ENCODE results near the gene USF2. TPM values are rescaled to one million over a fixed set of nuclear protein-coding genes. Genes with fewer than 3 reads are reported as not detected.

USF2 gene
- total RNA-seq, 1 donor from 2014 or later: 142 TPM

GRCh38 chr19:35307931-35308330 lies 39.2 kb downstream of the USF2 start:
- DNase-seq (ENCODE audit: low spot score): no peak
- Mint-ChIP-seq H3K4me1 (ENCODE audit: low read depth) (no peaks in the 10 kb centered on the region), H3K27ac (no peak overlapping the region), H3K27me3 (ENCODE audit: low read depth) (no peaks in the 10 kb centered on the region), H3K9me3 (no peaks in the 10 kb centered on the region), H3K4me3 (ENCODE audit: low read depth) (no peak overlapping the region), H3K36me3 (ENCODE audit: low read depth) (no peaks in the 10 kb centered on the region)
- intact Hi-C loops (cut with micrococcal nuclease): no loop called here

- Mint-ChIP-seq H3K9me3 (no peaks in the 10 kb centered on the region), H3K4me1 (ENCODE audit: low read depth) (no peaks in the 10 kb centered on the region), H3K4me3 (ENCODE audit: low read depth) (no peak overlapping the region), H3K27me3 (ENCODE audit: low read depth) (no peaks in the 10 kb centered on the region), H3K27ac (no peak overlapping the region), H3K36me3 (ENCODE audit: low read depth) (no peaks in the 10 kb centered on the region)
- DNase-seq (ENCODE audit: low spot score): no peak
- intact Hi-C loops (cut with micrococcal nuclease): no loop called here
These were observed 40.1 kb downstream of the USF2 start for GRCh38 chr19:35308910-35309309.

GRCh38 chr19:35309481-35310279 lies 40.9 kb downstream of the USF2 start:
- Mint-ChIP-seq H3K9me3 (no peaks in the 10 kb centered on the region), H3K4me1 (ENCODE audit: low read depth) (no peaks in the 10 kb centered on the region), H3K36me3 (ENCODE audit: low read depth) (no peaks in the 10 kb centered on the region), H3K27me3 (ENCODE audit: low read depth) (no peaks in the 10 kb centered on the region), H3K4me3 (ENCODE audit: low read depth) (no peak overlapping the region), H3K27ac (no peak overlapping the region)
- no peak for DNase-seq (ENCODE audit: low spot score)
- intact Hi-C loops (cut with micrococcal nuclease): no loop called here

- no peak overlapping the region for H3K4me3 Mint-ChIP-seq (ENCODE audit: low read depth)
- H3K36me3 Mint-ChIP-seq (ENCODE audit: low read depth): no peaks in the 10 kb centered on the region
- intact Hi-C loops (cut with micrococcal nuclease): no loop called here
- no peak overlapping the region for H3K27ac Mint-ChIP-seq
- no peaks in the 10 kb centered on the region for H3K27me3 Mint-ChIP-seq (ENCODE audit: low read depth)
- no peaks in the 10 kb centered on the region for H3K9me3 Mint-ChIP-seq
- DNase-seq (ENCODE audit: low spot score): no peak
- no peaks in the 10 kb centered on the region for H3K4me1 Mint-ChIP-seq (ENCODE audit: low read depth)
These were observed 41.6 kb downstream of the USF2 start for GRCh38 chr19:35310331-35310730.

GRCh38 chr19:35310811-35311465 lies 42.2 kb downstream of the USF2 start:
- Mint-ChIP-seq H3K36me3 (ENCODE audit: low read depth) (no peaks in the 10 kb centered on the region), H3K27ac (no peak overlapping the region), H3K27me3 (ENCODE audit: low read depth) (no peaks in the 10 kb centered on the region), H3K4me1 (ENCODE audit: low read depth) (no peaks in the 10 kb centered on the region), H3K4me3 (ENCODE audit: low read depth) (no peak overlapping the region), H3K9me3 (no peaks in the 10 kb centered on the region)
- intact Hi-C loops (cut with micrococcal nuclease): no loop called here
- DNase-seq (ENCODE audit: low spot score): no peak

- no peak for DNase-seq (ENCODE audit: low spot score)
- Mint-ChIP-seq H3K36me3 (ENCODE audit: low read depth) (no peaks in the 10 kb centered on the region), H3K9me3 (no peaks in the 10 kb centered on the region), H3K27me3 (ENCODE audit: low read depth) (no peaks in the 10 kb centered on the region), H3K27ac (no peak overlapping the region), H3K4me1 (ENCODE audit: low read depth) (no peaks in the 10 kb centered on the region), H3K4me3 (ENCODE audit: low read depth) (no peak overlapping the region)
- intact Hi-C loops (cut with micrococcal nuclease): no loop called here
These were observed 43.3 kb downstream of the USF2 start for GRCh38 chr19:35311901-35312665.

GRCh38 chr19:35313587-35313986 lies 44.8 kb downstream of the USF2 start:
- Mint-ChIP-seq H3K9me3 (no peaks in the 10 kb centered on the region), H3K4me1 (ENCODE audit: low read depth) (peaks cover 4% of the 10 kb centered on the region), H3K4me3 (ENCODE audit: low read depth) (no peak overlapping the region), H3K36me3 (ENCODE audit: low read depth) (no peaks in the 10 kb centered on the region), H3K27me3 (ENCODE audit: low read depth) (no peaks in the 10 kb centered on the region), H3K27ac (no peak overlapping the region)
- intact Hi-C loops (cut with micrococcal nuclease): no loop called here
- no peak for DNase-seq (ENCODE audit: low spot score)

GRCh38 chr19:35314031-35314430 lies 45.3 kb downstream of the USF2 start:
- H3K27me3 Mint-ChIP-seq (ENCODE audit: low read depth): no peaks in the 10 kb centered on the region
- no peaks in the 10 kb centered on the region for H3K36me3 Mint-ChIP-seq (ENCODE audit: low read depth)
- no peak overlapping the region for H3K27ac Mint-ChIP-seq

GRCh38 chr19:35314858-35315470 lies 46.2 kb downstream of the USF2 start:
- peaks cover 8% of the 10 kb centered on the region for H3K4me1 Mint-ChIP-seq (ENCODE audit: low read depth)
- intact Hi-C loops (cut with micrococcal nuclease): no loop called here
- H3K27ac Mint-ChIP-seq: no peak overlapping the region
- no peak overlapping the region for H3K4me3 Mint-ChIP-seq (ENCODE audit: low read depth)
- H3K27me3 Mint-ChIP-seq (ENCODE audit: low read depth): no peaks in the 10 kb centered on the region
- H3K36me3 Mint-ChIP-seq (ENCODE audit: low read depth): no peaks in the 10 kb centered on the region
- no peak for DNase-seq (ENCODE audit: low spot score)
- no peaks in the 10 kb centered on the region for H3K9me3 Mint-ChIP-seq

More at GRCh38 chr19:35314031-35314430, 45.3 kb downstream of the USF2 start:
- Mint-ChIP-seq H3K9me3 (no peaks in the 10 kb centered on the region), H3K4me1 (ENCODE audit: low read depth) (peaks cover 8% of the 10 kb centered on the region), H3K4me3 (ENCODE audit: low read depth) (no peak overlapping the region)
- intact Hi-C loops (cut with micrococcal nuclease): no loop called here
- no peak for DNase-seq (ENCODE audit: low spot score)

GRCh38 chr19:35315883-35316282 lies 47.1 kb downstream of the USF2 start:
- Mint-ChIP-seq H3K4me3 (ENCODE audit: low read depth) (no peak overlapping the region), H3K27ac (no peak overlapping the region), H3K36me3 (ENCODE audit: low read depth) (no peaks in the 10 kb centered on the region), H3K9me3 (no peaks in the 10 kb centered on the region), H3K4me1 (ENCODE audit: low read depth) (peaks cover 8% of the 10 kb centered on the region), H3K27me3 (ENCODE audit: low read depth) (no peaks in the 10 kb centered on the region)
- intact Hi-C loops (cut with micrococcal nuclease): no loop called here
- DNase-seq (ENCODE audit: low spot score): no peak

GRCh38 chr19:35316560-35316959 lies 47.8 kb downstream of the USF2 start:
- intact Hi-C loops (cut with micrococcal nuclease): no loop called here
- no peak for DNase-seq (ENCODE audit: low spot score)
- H3K4me1 Mint-ChIP-seq (ENCODE audit: low read depth): peaks cover 8% of the 10 kb centered on the region
- no peak overlapping the region for H3K4me3 Mint-ChIP-seq (ENCODE audit: low read depth)
- H3K36me3 Mint-ChIP-seq (ENCODE audit: low read depth): no peaks in the 10 kb centered on the region
- no peaks in the 10 kb centered on the region for H3K9me3 Mint-ChIP-seq
- H3K27me3 Mint-ChIP-seq (ENCODE audit: low read depth): no peaks in the 10 kb centered on the region
- no peak overlapping the region for H3K27ac Mint-ChIP-seq

GRCh38 chr19:35317464-35318043 lies 48.8 kb downstream of the USF2 start:
- intact Hi-C loops (cut with micrococcal nuclease): no loop called here

More at GRCh38 chr19:35317464-35318043, 48.8 kb downstream of the USF2 start:
- H3K27ac Mint-ChIP-seq: no peak overlapping the region
- no peaks in the 10 kb centered on the region for H3K9me3 Mint-ChIP-seq
- peaks cover 1% of the 10 kb centered on the region for H3K27me3 Mint-ChIP-seq (ENCODE audit: low read depth)
- H3K36me3 Mint-ChIP-seq (ENCODE audit: low read depth): no peaks in the 10 kb centered on the region
- no peak for DNase-seq (ENCODE audit: low spot score)
- H3K4me3 Mint-ChIP-seq (ENCODE audit: low read depth): no peak overlapping the region
- H3K4me1 Mint-ChIP-seq (ENCODE audit: low read depth): peaks cover 8% of the 10 kb centered on the region
